Peyer's patch (tissue), 4 donors: ENCODE measurements around the gene SLC6A7. TPM values are rescaled to one million over a fixed set of nuclear protein-coding genes. Genes with fewer than 3 reads are reported as not detected.

Source experiments
- DNase-seq, 3 donors: peaks; one replicate each; pipeline ENCODE4 v3.0.0-alpha.2; 2017 to 2019
- H3K27ac ChIP-seq, 4 donors: fragments of 200-600 bp; sonication (generic); one replicate each; pipeline ENCODE4 v1.5.1; 2016 to 2019
- H3K27me3 ChIP-seq, 2 donors: fragments of 200-600 bp; sonication (generic); one replicate each; pipeline ENCODE4 v1.5.1; 2019
- H3K36me3 ChIP-seq, 3 donors: fragments of 200-600 bp; sonication (generic); one replicate each; pipeline ENCODE4 v1.5.1; 2016 to 2019
- H3K4me1 ChIP-seq, 4 donors: fragments of 200-600 bp; sonication (generic); one replicate each; pipeline ENCODE4 v1.5.1; 2016 to 2019
- H3K4me3 ChIP-seq, 4 donors: fragments of 200-600 bp; sonication (generic); 1 replicate in 3 of 4; 2 replicates in 1 of 4; pipeline ENCODE4 v1.5.1; 2016 to 2019; ENCODE audit warnings: mild to moderate bottlenecking in 1 of 4
- H3K9me3 ChIP-seq, 4 donors: fragments of 200-600 bp; sonication (generic); one replicate each; pipeline ENCODE4 v1.5.1; 2016 to 2019; ENCODE audit warnings: mild to moderate bottlenecking in 1 of 4
- CTCF ChIP-seq, 6 experiments: fragments of 450-650 bp in 4 of 6; fragments of 200-600 bp in 2 of 6; sonication (generic) in 1 of 6; IDR thresholded peaks; one replicate each; pipeline ENCODE4 v1.5.1; 2017 to 2019; ENCODE audit warnings: antibody characterized with exemption in 6 of 6, mild to moderate bottlenecking in 3 of 6, moderate library complexity in 1 of 6
- POLR2A ChIP-seq, 2 donors: fragments of 450-650 bp; IDR thresholded peaks; one replicate each; pipeline ENCODE4 v1.5.1; 2017; ENCODE audit warnings: antibody characterized with exemption in 2 of 2, mild to moderate bottlenecking in 2 of 2, moderate library complexity in 2 of 2
- total RNA-seq, 4 donors: library from RNA; depleted of rRNA; stranded (reverse); fragments of >200 nt; gene quantifications; one replicate each; pipeline ENCODE4 v1.1.0, GENCODE V29; 2016

Gene SLC6A7
- total RNA-seq = 10 to 100 TPM; 12.3 to 41.6 (median 19.9) TPM

GRCh38 chr5:150189728-150190502 is at the start of gene SLC6A7:
SLC6A7 (plus strand) TSS chr5:150190062; CDS start chr5:150190328, 266 bp downstream.
- Histone ChIP-seq H3K27me3 (no peaks in the 10 kb centered on the region), H3K27ac (no peak within 1 kb of the TSS), H3K9me3 (no peaks in the 10 kb centered on the region), H3K36me3 (no peaks in the 10 kb centered on the region), H3K4me3 (peak within 1 kb of the TSS in 2 of 4 donors; percentile 33 to 34), H3K4me1 (peaks cover 0 to 37% (median 4%) of the 10 kb centered on the region in 4 donors)
- TF ChIP-seq CTCF (IDR thresholded peaks at IDR 0.05) (peak in 1 of 6 experiments; percentile 31), POLR2A (IDR thresholded peaks at IDR 0.05) (no peak)
- peak in 1 of 3 donors; percentile 64 for DNase-seq

GRCh38 chr5:150140830-150141229 is 49.0 kb upstream of the SLC6A7 start:
- no peak for DNase-seq
- Histone ChIP-seq H3K4me3 (no peak overlapping the region), H3K9me3 (no peaks in the 10 kb centered on the region), H3K36me3 (no peaks in the 10 kb centered on the region), H3K27me3 (no peaks in the 10 kb centered on the region), H3K27ac (peak overlapping the region; percentile 62 to 84 (median 76)), H3K4me1 (peaks cover 0 to 76% (median 0%) of the 10 kb centered on the region in 4 donors)
- TF ChIP-seq CTCF (IDR thresholded peaks at IDR 0.05) (no peak), POLR2A (IDR thresholded peaks at IDR 0.05) (no peak)

- TF ChIP-seq CTCF (IDR thresholded peaks at IDR 0.05) (no peak), POLR2A (IDR thresholded peaks at IDR 0.05) (no peak)
- H3K4me3 ChIP-seq = no peak overlapping the region
- no peak for DNase-seq
- no peaks in the 10 kb centered on the region for H3K9me3 ChIP-seq
- H3K36me3 ChIP-seq = no peaks in the 10 kb centered on the region
- H3K4me1 ChIP-seq = peaks cover 0 to 76% (median 0%) of the 10 kb centered on the region in 4 donors
- H3K27ac ChIP-seq = peak overlapping the region in 3 of 4 donors; percentile 70 to 84 (median 81)
- no peaks in the 10 kb centered on the region for H3K27me3 ChIP-seq
These were observed 48.2 kb upstream of the SLC6A7 start for GRCh38 chr5:150141544-150142184.

GRCh38 chr5:150142185-150142958 is 47.5 kb upstream of the SLC6A7 start:
- H3K4me3 ChIP-seq = no peak overlapping the region
- peaks cover 0 to 76% (median 0%) of the 10 kb centered on the region in 4 donors for H3K4me1 ChIP-seq
- no peaks in the 10 kb centered on the region for H3K9me3 ChIP-seq
- H3K36me3 ChIP-seq = no peaks in the 10 kb centered on the region
- TF ChIP-seq POLR2A (IDR thresholded peaks at IDR 0.05) (no peak), CTCF (IDR thresholded peaks at IDR 0.05) (no peak)
- H3K27ac ChIP-seq = peak overlapping the region; percentile 62 to 84 (median 76)
- DNase-seq = no peak
- no peaks in the 10 kb centered on the region for H3K27me3 ChIP-seq

- Histone ChIP-seq H3K4me3 (no peak overlapping the region), H3K27ac (peak overlapping the region; percentile 62 to 84 (median 72)), H3K27me3 (no peaks in the 10 kb centered on the region), H3K9me3 (no peaks in the 10 kb centered on the region), H3K36me3 (no peaks in the 10 kb centered on the region), H3K4me1 (peaks cover 0 to 76% (median 0%) of the 10 kb centered on the region in 4 donors)
- TF ChIP-seq CTCF (IDR thresholded peaks at IDR 0.05) (no peak), POLR2A (IDR thresholded peaks at IDR 0.05) (no peak)
- DNase-seq = peak in 1 of 3 donors; percentile 76
These were observed 46.9 kb upstream of the SLC6A7 start for GRCh38 chr5:150142959-150143349.
